ENCODE results near the gene KLHL35.

KLHL35 gene

GRCh38 chr11:75441804-75442132 lies 8.8 kb upstream of the KLHL35 start:
- no peak for DNase-seq

- DNase-seq = no peak
Measured at GRCh38 chr11:75440960-75441803, 8.2 kb upstream of the KLHL35 start.

- DNase-seq = no peak
Measured at GRCh38 chr11:75439495-75440120, 6.6 kb upstream of the KLHL35 start.

- no peak for DNase-seq
Measured at GRCh38 chr11:75439026-75439425, 6.0 kb upstream of the KLHL35 start.

GRCh38 chr11:75437966-75438659 lies 5.1 kb upstream of the KLHL35 start:
- no peak for DNase-seq

GRCh38 chr11:75436806-75437205 lies 3.8 kb upstream of the KLHL35 start:
- DNase-seq = no peak

- no peak for DNase-seq
Measured at GRCh38 chr11:75435571-75435925, 2.5 kb upstream of the KLHL35 start.

GRCh38 chr11:75434886-75435570 lies 2.0 kb upstream of the KLHL35 start:
- DNase-seq = no peak

- no peak for DNase-seq
Measured at GRCh38 chr11:75434051-75434450, 1.0 kb upstream of the KLHL35 start.

GRCh38 chr11:75433443-75433842 lies 440 bp upstream of the KLHL35 start:
- DNase-seq = no peak

GRCh38 chr11:75431533-75432525 lies 1.2 kb downstream of the KLHL35 start:
- no peak for DNase-seq

GRCh38 chr11:75430714-75431532 lies 2.1 kb downstream of the KLHL35 start:
- DNase-seq = no peak

GRCh38 chr11:75429902-75430713 lies 2.9 kb downstream of the KLHL35 start:
- DNase-seq = peak; percentile 32

GRCh38 chr11:75429641-75429901 lies 3.4 kb downstream of the KLHL35 start:
- DNase-seq = no peak

GRCh38 chr11:75428989-75429640 lies 3.9 kb downstream of the KLHL35 start:
- no peak for DNase-seq

GRCh38 chr11:75428281-75428724 lies 4.7 kb downstream of the KLHL35 start:
- DNase-seq = peak; percentile 35

- DNase-seq = no peak
Measured at GRCh38 chr11:75427181-75427580, 5.8 kb downstream of the KLHL35 start.

- DNase-seq = no peak
Measured at GRCh38 chr11:75426720-75427086, 6.3 kb downstream of the KLHL35 start.

GRCh38 chr11:75425422-75425821 lies 7.6 kb downstream of the KLHL35 start:
- no peak for DNase-seq

GRCh38 chr11:75424396-75424795 lies 8.6 kb downstream of the KLHL35 start:
- DNase-seq = no peak
